Measurements from ENCODE around the gene ATP8A2. TPM values are rescaled to one million over a fixed set of nuclear protein-coding genes. Genes with fewer than 3 reads are reported as not detected.

The ATP8A2 gene
- polyA plus RNA-seq, 1 donor from 2014 or later = 11.9 TPM

DNA sequence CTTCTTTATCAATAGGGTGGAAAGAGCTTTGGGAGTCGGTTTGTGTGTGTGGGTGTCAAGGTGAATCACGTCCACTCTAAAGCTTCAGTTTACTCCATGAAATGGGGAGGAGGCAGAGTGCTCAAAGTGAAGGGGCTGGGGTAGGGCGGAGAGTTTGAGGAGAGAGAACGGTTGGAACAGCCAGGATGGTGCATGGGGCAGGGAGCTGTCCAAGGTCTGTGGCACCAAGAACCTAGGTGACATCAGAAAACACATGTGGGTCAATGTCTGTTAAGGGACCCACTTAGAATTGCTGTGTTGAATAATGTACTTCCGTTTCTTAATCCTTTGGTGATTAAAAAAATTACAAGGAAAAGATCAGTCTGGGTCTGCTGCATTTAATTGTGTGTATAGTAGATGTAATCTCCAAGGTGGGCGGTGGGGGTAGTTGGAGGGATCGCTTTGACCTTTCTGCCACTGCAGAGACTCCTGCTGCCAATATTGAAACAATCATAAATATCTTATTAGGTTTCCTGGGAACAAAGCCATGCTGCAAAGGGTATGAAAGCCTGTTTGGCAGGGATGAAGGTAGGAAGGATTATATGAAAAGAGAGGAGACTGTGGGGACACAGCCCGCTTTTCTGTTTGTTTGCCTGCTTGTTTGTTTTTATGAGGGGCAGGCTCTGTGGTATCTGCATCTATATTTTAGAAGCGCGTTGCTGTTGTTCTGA is 122.3 kb downstream of the ATP8A2 start:
- Histone ChIP-seq H3K9ac (ENCODE audit: low read length) (no peak overlapping the region), H3K9me3 (ENCODE audit: low read length) (peaks cover 4% of the 10 kb centered on the region), H3K79me2 (replicated peaks; ENCODE audit: insufficient read depth, low read length) (no peaks in the 10 kb centered on the region), H3K9me2 (ENCODE audit: insufficient read depth, low read length) (no peaks in the 10 kb centered on the region), H3K36me3 (ENCODE audit: insufficient read depth, low read length) (no peaks in the 10 kb centered on the region), H4K20me1 (ENCODE audit: insufficient read depth) (no peaks in the 10 kb centered on the region), H3K4me3 (ENCODE audit: low read length) (no peak overlapping the region), H3F3A (ENCODE audit: insufficient read depth, low read length, poor library complexity, severe bottlenecking) (no peaks in the 10 kb centered on the region), H3K4me2 (ENCODE audit: low read length) (no peak overlapping the region), H3K27me3 (ENCODE audit: insufficient read depth, low read depth, low read length) (no peaks in the 10 kb centered on the region), H2AFZ (ENCODE audit: low read depth, low read length) (no peak overlapping the region), H3K27ac (ENCODE audit: low read length) (no peak overlapping the region)
- TF ChIP-seq MXI1 (conservative IDR thresholded peaks at IDR 0.05; ENCODE audit: poor library complexity, severe bottlenecking) (no peak), SMC3 (conservative IDR thresholded peaks at IDR 0.05; ENCODE audit: poor library complexity) (no peak), CTCF (IDR thresholded peaks at IDR 0.05; ENCODE audit: poor library complexity, severe bottlenecking) (no peak), EP300 (conservative IDR thresholded peaks at IDR 0.05; ENCODE audit: poor library complexity, severe bottlenecking) (no peak), TAF1 (IDR thresholded peaks at IDR 0.05; ENCODE audit: low read depth) (no peak), EZH2 (IDR thresholded peaks at IDR 0.05; ENCODE audit: borderline replicate concordance, insufficient read depth, low read length, poor library complexity, severe bottlenecking) (no peak), RAD21 (conservative IDR thresholded peaks at IDR 0.05) (no peak), POLR2AphosphoS5 (IDR thresholded peaks at IDR 0.05) (no peak)
- TF ChIP-seq, protein P1, sequence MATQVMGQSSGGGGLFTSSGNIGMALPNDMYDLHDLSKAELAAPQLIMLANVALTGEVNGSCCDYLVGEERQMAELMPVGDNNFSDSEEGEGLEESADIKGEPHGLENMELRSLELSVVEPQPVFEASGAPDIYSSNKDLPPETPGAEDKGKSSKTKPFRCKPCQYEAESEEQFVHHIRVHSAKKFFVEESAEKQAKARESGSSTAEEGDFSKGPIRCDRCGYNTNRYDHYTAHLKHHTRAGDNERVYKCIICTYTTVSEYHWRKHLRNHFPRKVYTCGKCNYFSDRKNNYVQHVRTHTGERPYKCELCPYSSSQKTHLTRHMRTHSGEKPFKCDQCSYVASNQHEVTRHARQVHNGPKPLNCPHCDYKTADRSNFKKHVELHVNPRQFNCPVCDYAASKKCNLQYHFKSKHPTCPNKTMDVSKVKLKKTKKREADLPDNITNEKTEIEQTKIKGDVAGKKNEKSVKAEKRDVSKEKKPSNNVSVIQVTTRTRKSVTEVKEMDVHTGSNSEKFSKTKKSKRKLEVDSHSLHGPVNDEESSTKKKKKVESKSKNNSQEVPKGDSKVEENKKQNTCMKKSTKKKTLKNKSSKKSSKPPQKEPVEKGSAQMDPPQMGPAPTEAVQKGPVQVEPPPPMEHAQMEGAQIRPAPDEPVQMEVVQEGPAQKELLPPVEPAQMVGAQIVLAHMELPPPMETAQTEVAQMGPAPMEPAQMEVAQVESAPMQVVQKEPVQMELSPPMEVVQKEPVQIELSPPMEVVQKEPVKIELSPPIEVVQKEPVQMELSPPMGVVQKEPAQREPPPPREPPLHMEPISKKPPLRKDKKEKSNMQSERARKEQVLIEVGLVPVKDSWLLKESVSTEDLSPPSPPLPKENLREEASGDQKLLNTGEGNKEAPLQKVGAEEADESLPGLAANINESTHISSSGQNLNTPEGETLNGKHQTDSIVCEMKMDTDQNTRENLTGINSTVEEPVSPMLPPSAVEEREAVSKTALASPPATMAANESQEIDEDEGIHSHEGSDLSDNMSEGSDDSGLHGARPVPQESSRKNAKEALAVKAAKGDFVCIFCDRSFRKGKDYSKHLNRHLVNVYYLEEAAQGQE (IDR thresholded peaks at IDR 0.05; ENCODE audit: borderline replicate concordance) = no peak

DNA sequence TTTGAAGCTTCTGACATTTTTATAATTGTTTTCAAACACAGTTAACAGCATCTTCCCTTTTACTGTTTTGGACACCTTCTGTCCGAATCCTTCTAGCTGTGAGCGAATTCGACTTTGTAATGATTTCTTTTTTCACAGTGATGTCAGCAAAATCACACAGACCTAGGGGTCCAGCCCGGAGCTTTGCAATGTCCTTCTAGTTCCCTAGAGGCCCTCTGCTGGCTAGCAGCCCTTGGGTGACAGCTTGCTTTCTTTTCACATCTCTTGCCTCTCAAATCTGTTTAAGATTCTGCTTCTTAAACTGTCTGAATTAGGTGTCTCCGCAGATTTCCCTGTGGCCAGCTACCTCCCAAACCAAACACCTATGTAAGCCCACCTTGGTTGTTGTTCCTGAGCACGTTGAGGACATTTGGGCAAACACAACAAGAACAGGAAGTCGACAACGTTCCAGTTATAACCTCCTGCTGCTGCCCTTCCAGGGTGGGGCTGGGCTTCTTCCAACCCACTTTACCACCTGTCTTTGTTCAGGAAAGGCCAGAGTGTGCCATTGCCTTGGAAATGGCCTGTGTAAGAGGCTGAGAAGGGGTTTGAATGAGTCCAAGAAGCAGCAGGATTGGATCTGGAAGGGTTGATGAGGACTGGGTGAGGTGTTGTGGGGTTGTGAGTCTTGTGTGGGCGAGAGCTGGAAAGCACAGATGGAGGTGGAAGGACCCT is 123.1 kb downstream of the ATP8A2 start:
- no peaks in the 10 kb centered on the region for H3K27me3 ChIP-seq (ENCODE audit: insufficient read depth, low read depth, low read length)
- no peak for TF ChIP-seq SMC3 (conservative IDR thresholded peaks at IDR 0.05; ENCODE audit: poor library complexity)
- TF ChIP-seq, protein P1 (IDR thresholded peaks at IDR 0.05; ENCODE audit: borderline replicate concordance) = no peak
- no peak for TF ChIP-seq EZH2 (IDR thresholded peaks at IDR 0.05; ENCODE audit: borderline replicate concordance, insufficient read depth, low read length, poor library complexity, severe bottlenecking)
- TF ChIP-seq EP300 (conservative IDR thresholded peaks at IDR 0.05; ENCODE audit: poor library complexity, severe bottlenecking) = no peak
- no peak for TF ChIP-seq MXI1 (conservative IDR thresholded peaks at IDR 0.05; ENCODE audit: poor library complexity, severe bottlenecking)
- TF ChIP-seq TAF1 (IDR thresholded peaks at IDR 0.05; ENCODE audit: low read depth) = no peak
- no peak for TF ChIP-seq RAD21 (conservative IDR thresholded peaks at IDR 0.05)
- TF ChIP-seq POLR2AphosphoS5 (IDR thresholded peaks at IDR 0.05) = no peak
- no peak for TF ChIP-seq CTCF (IDR thresholded peaks at IDR 0.05; ENCODE audit: poor library complexity, severe bottlenecking)
- no peaks in the 10 kb centered on the region for H4K20me1 ChIP-seq (ENCODE audit: insufficient read depth)
- H3K9ac ChIP-seq (ENCODE audit: low read length) = no peak overlapping the region
- no peaks in the 10 kb centered on the region for H3K9me2 ChIP-seq (ENCODE audit: insufficient read depth, low read length)
- no peaks in the 10 kb centered on the region for H3K36me3 ChIP-seq (ENCODE audit: insufficient read depth, low read length)
- no peak overlapping the region for H3K4me2 ChIP-seq (ENCODE audit: low read length)
- H3F3A ChIP-seq (ENCODE audit: insufficient read depth, low read length, poor library complexity, severe bottlenecking) = no peaks in the 10 kb centered on the region
- no peak overlapping the region for H3K4me3 ChIP-seq (ENCODE audit: low read length)
- no peak overlapping the region for H3K27ac ChIP-seq (ENCODE audit: low read length)
- H2AFZ ChIP-seq (ENCODE audit: low read depth, low read length) = no peak overlapping the region
- no peaks in the 10 kb centered on the region for H3K79me2 ChIP-seq (replicated peaks; ENCODE audit: insufficient read depth, low read length)
- peaks cover 4% of the 10 kb centered on the region for H3K9me3 ChIP-seq (ENCODE audit: low read length)
